Activated CD4-positive, alpha-beta T cell treated with anti-CD3 and anti-CD28 coated beads, Interleukin-2, amount 50 U/mL, for 4 hours (primary cell): ENCODE data around the gene REV1.
"Not testable (repeated sequence)": the region's sequence is repeated elsewhere in the genome, so short reads cannot be mapped to it uniquely, and the experiment has no call there.

Source experiments
- DNase-seq, 2 experiments: peaks; one replicate each; pipeline ENCODE4 v3.0.0-alpha.2; 2020

REV1 gene

GRCh38 chr2:99399063-99399462 is 90.8 kb downstream of the REV1 start:
- no peak for DNase-seq

- no peak for DNase-seq
These were observed 91.5 kb downstream of the REV1 start for GRCh38 chr2:99398303-99398702.

GRCh38 chr2:99397266-99397920 is 92.4 kb downstream of the REV1 start:
- DNase-seq: no peak

GRCh38 chr2:99395589-99396130 is 94.2 kb downstream of the REV1 start:
- DNase-seq: no peak

GRCh38 chr2:99389946-99390345 is 99.9 kb downstream of the REV1 start:
- no peak for DNase-seq

- no peak for DNase-seq
These were observed 100.4 kb downstream of the REV1 start for GRCh38 chr2:99389371-99389770.

- no peak for DNase-seq
These were observed 100.9 kb downstream of the REV1 start for GRCh38 chr2:99388892-99389291.

- DNase-seq: no peak
These were observed 103.8 kb downstream of the REV1 start for GRCh38 chr2:99386011-99386410.

- DNase-seq: no peak
These were observed 107.7 kb downstream of the REV1 start for GRCh38 chr2:99382143-99382542.

GRCh38 chr2:99380376-99381010 is 109.3 kb downstream of the REV1 start:
- DNase-seq: no peak

- DNase-seq: no peak
These were observed 111.9 kb downstream of the REV1 start for GRCh38 chr2:99377879-99378278.

GRCh38 chr2:99376254-99376864 is 113.5 kb downstream of the REV1 start:
- no peak for DNase-seq

GRCh38 chr2:99374747-99375146 is 115.1 kb downstream of the REV1 start:
- no peak for DNase-seq

- DNase-seq: no peak
These were observed 116.7 kb downstream of the REV1 start for GRCh38 chr2:99373144-99373543.

GRCh38 chr2:99368854-99369253 is 121.0 kb downstream of the REV1 start:
- DNase-seq: not testable (repeated sequence)

- no peak for DNase-seq
These were observed 124.2 kb downstream of the REV1 start for GRCh38 chr2:99365661-99366060.

- DNase-seq: no peak
These were observed 133.0 kb downstream of the REV1 start for GRCh38 chr2:99356853-99357252.

GRCh38 chr2:99354825-99355224 is 135.0 kb downstream of the REV1 start:
- DNase-seq: not testable (repeated sequence)

- DNase-seq: no peak
These were observed 135.7 kb downstream of the REV1 start for GRCh38 chr2:99354070-99354469.
